ENCODE measurements around the gene BCAS1. TPM values are rescaled to one million over a fixed set of nuclear protein-coding genes. Genes with fewer than 3 reads are reported as not detected.
A peak's percentile ranks its signal among the peaks of the same experiment; 100 is the strongest.

Gene BCAS1
- total and polyA plus RNA-seq, 10 of the 15 experiments (the other 5 are each of a cell fraction or from before 2014, with no cell fraction given), result 0.21 to 1.4 (median 0.55) TPM

DNA sequence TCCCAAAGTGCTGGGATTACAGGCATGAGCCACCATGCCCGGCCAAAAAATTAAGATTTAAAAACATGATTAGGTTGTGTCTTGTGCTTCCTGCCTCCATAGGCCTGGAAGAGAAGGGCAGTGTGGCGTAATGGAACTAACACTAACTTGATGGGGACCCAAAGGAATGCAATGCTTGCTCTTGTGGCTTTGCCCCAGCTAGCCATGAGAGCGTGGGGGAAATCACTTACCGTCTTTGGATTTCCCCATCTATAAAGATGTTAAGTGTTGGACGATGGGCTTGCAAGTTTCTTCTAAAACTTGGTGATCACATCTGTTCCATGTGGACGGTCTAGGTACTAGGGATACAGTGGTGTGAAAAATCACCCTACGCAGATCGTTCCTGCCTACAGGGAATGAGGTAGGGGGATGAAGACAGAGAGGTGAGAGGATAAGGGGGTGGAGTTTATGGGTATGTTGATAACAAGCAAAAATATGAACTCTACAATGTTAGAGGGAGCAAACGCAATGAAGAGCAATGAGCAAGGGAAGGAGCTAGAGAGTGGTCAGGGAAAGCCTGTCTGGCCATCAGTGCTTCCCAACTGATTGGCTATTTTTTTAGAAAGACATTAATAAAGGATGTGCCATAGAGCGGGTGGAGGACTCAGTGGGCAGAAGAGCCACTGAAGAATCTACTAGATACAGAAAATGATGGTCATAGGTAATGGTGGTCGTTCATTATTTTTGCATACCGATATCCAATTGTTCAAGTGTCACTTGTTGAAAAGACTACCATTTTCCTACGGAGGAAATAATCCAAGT, 165.2 kb downstream of the BCAS1 start (continued):
- no peak for TF ChIP-seq POLR2AphosphoS2 (IDR thresholded peaks at IDR 0.05; ENCODE audit: low read depth, low read length)
- TF ChIP-seq IRF4 (IDR thresholded peaks at IDR 0.05; ENCODE audit: low read depth, low read length), result no peak
- no peak for TF ChIP-seq CHD2 (IDR thresholded peaks at IDR 0.05; ENCODE audit: borderline replicate concordance, low read depth, low read length)
- TF ChIP-seq RB1 (IDR thresholded peaks at IDR 0.05; ENCODE audit: borderline replicate concordance), result 0 out of 2 replicates have a peak, but pooled peaks have one; percentile 15
- no peak for TF ChIP-seq TCF3 (IDR thresholded peaks at IDR 0.05; ENCODE audit: borderline replicate concordance, insufficient read depth, low read depth, low read length)
- no peak for TF ChIP-seq ZBTB11 (CRISPR knock-in tag; IDR thresholded peaks at IDR 0.05)
- TF ChIP-seq RBBP5 (conservative IDR thresholded peaks at IDR 0.05), result no peak
- TF ChIP-seq TCF12 (IDR thresholded peaks at IDR 0.05; ENCODE audit: low read depth, low read length), result peak; percentile 30; the same call in 1 of the 2 replicates
- TF ChIP-seq, protein P1, sequence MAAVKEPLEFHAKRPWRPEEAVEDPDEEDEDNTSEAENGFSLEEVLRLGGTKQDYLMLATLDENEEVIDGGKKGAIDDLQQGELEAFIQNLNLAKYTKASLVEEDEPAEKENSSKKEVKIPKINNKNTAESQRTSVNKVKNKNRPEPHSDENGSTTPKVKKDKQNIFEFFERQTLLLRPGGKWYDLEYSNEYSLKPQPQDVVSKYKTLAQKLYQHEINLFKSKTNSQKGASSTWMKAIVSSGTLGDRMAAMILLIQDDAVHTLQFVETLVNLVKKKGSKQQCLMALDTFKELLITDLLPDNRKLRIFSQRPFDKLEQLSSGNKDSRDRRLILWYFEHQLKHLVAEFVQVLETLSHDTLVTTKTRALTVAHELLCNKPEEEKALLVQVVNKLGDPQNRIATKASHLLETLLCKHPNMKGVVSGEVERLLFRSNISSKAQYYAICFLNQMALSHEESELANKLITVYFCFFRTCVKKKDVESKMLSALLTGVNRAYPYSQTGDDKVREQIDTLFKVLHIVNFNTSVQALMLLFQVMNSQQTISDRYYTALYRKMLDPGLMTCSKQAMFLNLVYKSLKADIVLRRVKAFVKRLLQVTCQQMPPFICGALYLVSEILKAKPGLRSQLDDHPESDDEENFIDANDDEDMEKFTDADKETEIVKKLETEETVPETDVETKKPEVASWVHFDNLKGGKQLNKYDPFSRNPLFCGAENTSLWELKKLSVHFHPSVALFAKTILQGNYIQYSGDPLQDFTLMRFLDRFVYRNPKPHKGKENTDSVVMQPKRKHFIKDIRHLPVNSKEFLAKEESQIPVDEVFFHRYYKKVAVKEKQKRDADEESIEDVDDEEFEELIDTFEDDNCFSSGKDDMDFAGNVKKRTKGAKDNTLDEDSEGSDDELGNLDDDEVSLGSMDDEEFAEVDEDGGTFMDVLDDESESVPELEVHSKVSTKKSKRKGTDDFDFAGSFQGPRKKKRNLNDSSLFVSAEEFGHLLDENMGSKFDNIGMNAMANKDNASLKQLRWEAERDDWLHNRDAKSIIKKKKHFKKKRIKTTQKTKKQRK (IDR thresholded peaks at IDR 0.05; ENCODE audit: low read depth, low read length), result no peak
- peak; percentile 83 for TF ChIP-seq IKZF1 (conservative IDR thresholded peaks at IDR 0.05)
- no peak for TF ChIP-seq CHD4 (IDR thresholded peaks at IDR 0.05)
- TF ChIP-seq, protein P2, sequence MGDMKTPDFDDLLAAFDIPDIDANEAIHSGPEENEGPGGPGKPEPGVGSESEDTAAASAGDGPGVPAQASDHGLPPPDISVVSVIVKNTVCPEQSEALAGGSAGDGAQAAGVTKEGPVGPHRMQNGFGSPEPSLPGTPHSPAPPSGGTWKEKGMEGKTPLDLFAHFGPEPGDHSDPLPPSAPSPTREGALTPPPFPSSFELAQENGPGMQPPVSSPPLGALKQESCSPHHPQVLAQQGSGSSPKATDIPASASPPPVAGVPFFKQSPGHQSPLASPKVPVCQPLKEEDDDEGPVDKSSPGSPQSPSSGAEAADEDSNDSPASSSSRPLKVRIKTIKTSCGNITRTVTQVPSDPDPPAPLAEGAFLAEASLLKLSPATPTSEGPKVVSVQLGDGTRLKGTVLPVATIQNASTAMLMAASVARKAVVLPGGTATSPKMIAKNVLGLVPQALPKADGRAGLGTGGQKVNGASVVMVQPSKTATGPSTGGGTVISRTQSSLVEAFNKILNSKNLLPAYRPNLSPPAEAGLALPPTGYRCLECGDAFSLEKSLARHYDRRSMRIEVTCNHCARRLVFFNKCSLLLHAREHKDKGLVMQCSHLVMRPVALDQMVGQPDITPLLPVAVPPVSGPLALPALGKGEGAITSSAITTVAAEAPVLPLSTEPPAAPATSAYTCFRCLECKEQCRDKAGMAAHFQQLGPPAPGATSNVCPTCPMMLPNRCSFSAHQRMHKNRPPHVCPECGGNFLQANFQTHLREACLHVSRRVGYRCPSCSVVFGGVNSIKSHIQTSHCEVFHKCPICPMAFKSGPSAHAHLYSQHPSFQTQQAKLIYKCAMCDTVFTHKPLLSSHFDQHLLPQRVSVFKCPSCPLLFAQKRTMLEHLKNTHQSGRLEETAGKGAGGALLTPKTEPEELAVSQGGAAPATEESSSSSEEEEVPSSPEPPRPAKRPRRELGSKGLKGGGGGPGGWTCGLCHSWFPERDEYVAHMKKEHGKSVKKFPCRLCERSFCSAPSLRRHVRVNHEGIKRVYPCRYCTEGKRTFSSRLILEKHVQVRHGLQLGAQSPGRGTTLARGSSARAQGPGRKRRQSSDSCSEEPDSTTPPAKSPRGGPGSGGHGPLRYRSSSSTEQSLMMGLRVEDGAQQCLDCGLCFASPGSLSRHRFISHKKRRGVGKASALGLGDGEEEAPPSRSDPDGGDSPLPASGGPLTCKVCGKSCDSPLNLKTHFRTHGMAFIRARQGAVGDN (IDR thresholded peaks at IDR 0.05), result peak; percentile 45
- TF ChIP-seq ZNF207 (IDR thresholded peaks at IDR 0.05; ENCODE audit: borderline replicate concordance), result no peak
- TF ChIP-seq, protein P3, sequence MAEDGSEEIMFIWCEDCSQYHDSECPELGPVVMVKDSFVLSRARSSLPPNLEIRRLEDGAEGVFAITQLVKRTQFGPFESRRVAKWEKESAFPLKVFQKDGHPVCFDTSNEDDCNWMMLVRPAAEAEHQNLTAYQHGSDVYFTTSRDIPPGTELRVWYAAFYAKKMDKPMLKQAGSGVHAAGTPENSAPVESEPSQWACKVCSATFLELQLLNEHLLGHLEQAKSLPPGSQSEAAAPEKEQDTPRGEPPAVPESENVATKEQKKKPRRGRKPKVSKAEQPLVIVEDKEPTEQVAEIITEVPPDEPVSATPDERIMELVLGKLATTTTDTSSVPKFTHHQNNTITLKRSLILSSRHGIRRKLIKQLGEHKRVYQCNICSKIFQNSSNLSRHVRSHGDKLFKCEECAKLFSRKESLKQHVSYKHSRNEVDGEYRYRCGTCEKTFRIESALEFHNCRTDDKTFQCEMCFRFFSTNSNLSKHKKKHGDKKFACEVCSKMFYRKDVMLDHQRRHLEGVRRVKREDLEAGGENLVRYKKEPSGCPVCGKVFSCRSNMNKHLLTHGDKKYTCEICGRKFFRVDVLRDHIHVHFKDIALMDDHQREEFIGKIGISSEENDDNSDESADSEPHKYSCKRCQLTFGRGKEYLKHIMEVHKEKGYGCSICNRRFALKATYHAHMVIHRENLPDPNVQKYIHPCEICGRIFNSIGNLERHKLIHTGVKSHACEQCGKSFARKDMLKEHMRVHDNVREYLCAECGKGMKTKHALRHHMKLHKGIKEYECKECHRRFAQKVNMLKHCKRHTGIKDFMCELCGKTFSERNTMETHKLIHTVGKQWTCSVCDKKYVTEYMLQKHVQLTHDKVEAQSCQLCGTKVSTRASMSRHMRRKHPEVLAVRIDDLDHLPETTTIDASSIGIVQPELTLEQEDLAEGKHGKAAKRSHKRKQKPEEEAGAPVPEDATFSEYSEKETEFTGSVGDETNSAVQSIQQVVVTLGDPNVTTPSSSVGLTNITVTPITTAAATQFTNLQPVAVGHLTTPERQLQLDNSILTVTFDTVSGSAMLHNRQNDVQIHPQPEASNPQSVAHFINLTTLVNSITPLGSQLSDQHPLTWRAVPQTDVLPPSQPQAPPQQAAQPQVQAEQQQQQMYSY (CRISPR knock-in tag; IDR thresholded peaks at IDR 0.05), result no peak
- no peak for TF ChIP-seq JUNB (IDR thresholded peaks at IDR 0.05)
